HT1080 (cell line): ENCODE results near the gene ATIC. TPM values are rescaled to one million over a fixed set of nuclear protein-coding genes. Genes with fewer than 3 reads are reported as not detected.
"Not testable (repeated sequence)": the region's sequence is repeated elsewhere in the genome, so short reads cannot be mapped to it uniquely, and the experiment has no call there.

Experiments
- DNase-seq: peaks from one replicate; pipeline ENCODE4 v3.0.0-alpha.2; 2015; ENCODE audit warnings: low read depth
- total RNA-seq: library from RNA; depleted of rRNA; stranded (reverse); fragments of >200 nt; shearing (Covaris generic); gene quantifications from 2 replicates; pipeline ENCODE4 v1.2.3, GENCODE V29; 2014

The ATIC gene
- total RNA-seq, 1 experiment from 2014 or later = 28.9 TPM

DNA sequence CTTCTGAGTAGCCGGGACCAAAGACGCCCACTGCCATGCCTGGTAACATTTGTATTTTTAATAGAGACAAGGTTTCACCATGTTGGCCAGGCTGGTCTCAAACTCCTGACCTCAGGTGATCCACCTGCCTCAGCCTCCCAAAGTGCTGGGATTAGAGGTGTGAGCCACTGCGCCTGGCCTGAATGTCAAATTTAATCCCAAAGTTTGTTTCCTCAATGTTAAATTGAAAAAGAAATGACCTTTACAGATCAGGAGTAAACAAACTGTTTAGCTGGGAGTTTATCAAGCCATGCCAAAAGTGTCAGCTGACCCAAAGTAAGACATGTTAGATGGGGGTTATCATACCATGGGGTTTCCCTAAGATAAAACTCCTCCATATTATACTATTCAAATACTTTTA lies 48.2 kb downstream of the ATIC start:
- not testable (repeated sequence) for DNase-seq

DNA sequence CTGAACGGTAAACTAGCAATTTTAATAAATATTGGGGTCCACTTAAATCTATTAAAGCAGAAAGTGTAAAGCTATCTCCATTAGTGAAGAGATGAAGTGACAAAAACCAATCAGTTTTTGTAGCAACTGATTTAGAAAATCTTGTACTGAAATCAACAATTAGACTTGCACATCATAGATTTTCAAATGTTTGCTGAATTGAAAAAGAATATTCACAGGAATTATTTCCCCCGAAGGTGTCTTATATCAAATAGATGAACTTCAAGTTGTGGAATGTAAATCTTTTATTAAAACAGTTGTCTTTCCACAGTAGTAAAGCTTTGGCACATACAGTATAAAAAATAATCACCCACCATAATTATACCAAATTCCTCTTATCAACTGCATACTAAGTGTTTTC lies 48.7 kb downstream of the ATIC start:
- DNase-seq = no peak

DNA sequence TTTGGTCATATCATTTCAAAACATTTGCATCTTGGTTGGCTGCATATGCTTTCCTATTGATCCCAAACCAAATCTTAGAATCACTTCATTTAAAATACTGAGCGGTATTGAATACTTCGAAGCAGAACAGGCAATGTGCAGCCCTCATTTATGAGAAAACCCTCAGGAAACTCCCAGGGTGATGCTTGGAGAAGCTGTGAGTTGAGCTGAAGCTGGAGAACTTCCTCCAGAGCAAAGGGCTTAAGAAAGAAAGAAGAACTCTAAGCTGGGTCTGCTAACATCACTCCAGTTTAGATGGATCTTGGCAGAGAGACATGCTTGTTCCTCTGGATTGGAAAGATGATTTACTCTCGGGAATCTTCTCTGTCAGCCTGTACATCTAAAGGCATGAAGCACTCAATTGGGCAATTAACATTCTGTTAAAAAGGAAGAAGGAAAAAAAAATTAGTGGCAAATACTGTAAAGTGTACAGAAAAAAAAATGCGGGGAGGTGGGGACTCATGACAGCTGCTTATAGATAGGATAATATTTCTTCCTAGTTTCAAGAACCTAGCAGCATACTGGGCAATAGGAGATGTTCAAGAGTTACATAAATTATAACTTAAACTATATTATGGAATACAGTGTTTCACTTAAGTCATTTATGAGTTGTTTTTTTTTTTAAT lies 49.5 kb downstream of the ATIC start:
- no peak for DNase-seq

DNA sequence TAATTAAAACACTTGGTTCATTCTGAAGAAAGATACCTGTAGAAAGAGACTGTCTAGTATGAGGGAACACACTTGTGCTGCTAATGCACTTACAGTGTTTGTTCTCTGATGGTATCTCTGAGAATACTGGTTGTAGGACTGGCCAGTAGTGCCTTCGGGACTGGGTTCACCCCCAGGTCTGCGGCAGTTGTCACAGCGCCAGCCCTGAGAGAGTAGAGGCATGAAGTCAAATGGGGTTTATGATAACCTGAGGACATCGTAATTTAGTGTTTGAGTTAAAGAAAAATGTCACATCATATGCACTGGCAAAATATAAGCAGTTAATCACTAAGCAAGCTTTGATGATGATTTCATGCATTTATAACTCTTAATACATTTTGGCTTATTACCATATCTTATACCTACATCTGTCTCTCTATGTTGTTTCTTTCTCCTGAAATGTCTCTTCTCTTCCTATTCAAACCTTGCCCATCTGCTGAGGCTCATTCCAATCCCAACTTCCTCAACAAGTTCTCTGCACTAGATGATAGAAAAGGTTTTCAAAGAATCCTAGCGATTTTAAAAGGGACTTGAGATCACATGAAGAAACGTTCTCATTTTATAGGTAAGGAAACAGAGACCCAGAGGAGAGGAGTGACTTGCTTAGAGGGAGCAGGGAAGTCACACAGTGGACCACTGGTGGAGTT lies 50.2 kb downstream of the ATIC start:
- no peak for DNase-seq

DNA sequence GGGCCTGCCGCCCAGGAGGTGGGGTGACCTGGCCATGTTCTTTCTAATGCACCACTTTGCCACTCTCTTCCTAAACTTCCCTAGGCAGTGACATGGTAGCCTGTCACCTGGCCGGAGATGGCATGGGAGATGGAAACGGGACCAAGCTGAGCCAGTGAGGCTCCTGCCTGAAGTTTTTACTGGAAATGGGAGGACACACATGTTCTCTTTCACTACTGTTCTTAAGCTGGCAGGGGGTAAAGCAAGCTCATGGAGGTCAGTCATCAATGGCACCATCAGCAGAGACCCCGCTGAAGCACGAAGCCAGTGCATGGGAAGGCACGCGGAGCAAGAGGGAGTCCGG lies 50.7 kb downstream of the ATIC start:
- DNase-seq = no peak

DNA sequence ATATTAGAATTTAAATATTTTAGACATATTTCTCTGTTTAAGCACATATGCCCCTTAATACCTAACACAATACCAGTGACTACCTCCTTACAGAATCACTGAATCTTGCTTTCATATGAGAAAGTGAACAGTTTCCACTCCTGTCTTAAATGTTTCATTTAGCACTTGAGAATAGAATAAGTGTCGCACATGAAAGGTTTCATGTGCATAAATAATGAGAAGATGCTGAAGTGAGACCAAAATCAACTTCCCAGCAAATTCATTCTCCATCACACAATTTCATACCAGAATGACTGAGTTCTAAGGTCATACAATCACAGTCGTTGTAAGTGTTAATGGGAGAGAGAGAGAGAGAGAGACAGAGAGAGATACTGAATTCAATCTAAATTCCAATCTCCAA lies 51.2 kb downstream of the ATIC start:
- DNase-seq = no peak

DNA sequence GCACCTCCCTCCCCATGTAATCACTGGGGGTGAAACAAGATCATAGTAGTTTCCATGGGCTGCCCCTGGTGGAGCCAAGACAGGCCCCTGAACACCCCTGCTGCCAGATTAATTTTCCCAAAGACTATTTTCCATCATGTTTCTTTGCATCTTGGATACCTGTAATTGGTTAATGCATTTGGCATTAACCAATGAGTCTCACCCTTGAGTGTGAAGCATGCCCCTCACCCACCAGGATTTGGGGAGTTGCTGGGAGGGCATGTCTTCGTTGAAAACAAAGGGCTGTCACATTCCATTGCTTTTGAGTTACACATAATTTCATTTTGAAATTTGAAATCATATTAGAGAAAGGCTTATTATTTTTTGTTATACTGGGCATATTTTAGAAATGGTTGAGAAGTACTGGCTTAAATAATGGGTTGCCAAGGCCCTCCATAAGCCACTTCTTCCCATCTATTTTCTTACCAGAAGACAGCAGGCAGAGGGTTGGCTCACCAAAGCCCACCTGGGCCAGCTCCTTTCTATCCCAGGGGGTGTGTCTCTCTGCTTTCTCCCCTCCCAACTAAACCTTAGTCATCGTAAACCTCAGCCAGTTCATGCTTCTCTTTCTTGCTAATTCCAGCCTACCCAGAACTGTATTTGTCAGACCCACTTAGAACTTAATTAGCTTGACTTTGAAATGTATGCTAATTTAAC lies 51.8 kb downstream of the ATIC start:
- DNase-seq = no peak

DNA sequence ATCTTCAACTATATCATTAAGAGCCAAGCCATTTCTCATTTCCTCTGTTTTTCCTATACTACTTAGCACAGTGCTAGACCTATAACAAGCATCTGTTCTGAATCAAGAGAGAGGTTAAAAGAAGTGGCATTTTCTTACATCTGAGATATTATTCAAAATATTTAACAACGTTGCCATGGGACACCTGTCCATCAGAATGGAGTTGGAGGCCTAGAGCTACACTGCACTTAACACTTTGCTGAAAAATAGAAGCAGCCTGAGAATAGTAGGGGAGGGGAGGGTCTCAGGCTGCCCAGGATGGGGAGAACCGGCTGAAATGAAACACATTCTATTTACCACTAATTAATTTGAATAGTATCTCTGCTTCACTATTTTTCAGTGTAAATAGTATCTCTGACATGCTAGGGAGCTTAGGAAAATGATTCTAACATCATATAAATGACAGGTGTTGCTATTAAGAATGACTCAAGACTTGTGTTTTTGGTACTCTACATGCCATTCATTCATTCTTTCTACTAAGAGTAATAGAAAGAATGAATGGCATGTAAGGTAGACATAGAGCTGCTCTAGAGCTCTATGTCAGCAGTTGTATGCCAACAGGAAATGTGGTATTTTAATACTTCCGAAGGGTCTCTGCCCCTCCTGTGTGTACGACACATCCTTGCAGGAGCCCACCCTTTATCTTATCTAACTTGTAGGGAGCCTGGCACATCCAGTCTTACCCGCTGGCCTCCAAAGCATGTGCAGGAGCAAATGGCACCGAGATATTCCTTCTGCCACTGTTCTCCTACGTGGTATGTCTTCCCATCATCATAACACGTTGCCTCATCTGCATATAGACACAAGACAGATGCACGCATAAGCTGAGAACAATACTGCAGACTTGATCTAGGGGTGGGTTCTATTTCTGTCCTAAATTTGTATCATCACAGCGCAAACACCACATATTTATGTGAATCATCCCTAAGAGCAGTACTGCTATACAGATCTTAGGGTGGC lies 52.6 kb downstream of the ATIC start:
- DNase-seq = no peak

DNA sequence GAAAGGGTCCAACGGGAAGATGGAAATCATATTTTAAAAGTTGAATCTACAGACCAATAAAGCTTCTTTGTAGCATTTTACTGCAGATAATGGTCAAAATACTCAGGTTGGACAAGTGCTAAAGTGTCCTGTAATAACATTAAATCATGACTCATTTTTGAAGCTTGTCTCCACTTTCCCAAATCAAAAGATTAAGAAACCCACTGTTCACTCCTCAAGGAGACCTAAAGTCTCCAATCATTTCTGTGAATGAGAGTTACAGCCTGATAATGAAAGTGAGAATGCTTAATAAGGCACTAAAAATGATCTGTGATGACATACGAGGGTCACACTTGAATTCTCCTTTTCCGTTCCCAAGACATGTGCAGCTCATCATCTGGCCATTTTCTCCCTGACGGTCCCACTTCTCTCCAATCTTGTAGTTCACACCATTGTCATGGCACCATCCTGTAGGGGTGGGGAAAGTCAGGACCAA lies 53.4 kb downstream of the ATIC start:
- no peak for DNase-seq

DNA sequence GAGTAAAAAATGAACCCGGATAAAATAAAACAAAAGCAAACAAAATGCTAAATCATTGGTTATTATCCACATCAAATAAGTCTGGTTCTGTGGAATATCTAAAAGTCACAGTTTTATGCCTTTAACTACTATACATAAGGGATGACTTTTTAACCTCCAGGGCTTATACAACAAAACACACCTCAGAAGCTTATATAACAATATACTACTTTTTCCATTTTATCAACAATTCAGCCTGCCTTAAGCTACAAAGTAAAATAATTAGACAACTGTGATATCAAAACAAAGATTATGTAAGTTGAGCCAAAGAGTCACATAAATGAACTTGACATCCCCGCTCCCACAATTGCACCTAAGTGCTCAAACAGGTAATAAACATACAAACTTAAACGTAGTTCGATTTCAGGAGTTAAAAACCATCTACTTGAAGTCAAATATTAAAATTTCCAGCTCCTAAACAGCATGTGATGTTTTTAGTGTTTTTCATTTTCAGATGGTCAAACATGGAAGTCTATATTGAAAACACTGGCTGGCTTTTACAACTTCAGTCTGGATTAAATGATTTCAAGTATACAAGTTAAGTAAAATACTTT lies 54.7 kb downstream of the ATIC start:
- no peak for DNase-seq

DNA sequence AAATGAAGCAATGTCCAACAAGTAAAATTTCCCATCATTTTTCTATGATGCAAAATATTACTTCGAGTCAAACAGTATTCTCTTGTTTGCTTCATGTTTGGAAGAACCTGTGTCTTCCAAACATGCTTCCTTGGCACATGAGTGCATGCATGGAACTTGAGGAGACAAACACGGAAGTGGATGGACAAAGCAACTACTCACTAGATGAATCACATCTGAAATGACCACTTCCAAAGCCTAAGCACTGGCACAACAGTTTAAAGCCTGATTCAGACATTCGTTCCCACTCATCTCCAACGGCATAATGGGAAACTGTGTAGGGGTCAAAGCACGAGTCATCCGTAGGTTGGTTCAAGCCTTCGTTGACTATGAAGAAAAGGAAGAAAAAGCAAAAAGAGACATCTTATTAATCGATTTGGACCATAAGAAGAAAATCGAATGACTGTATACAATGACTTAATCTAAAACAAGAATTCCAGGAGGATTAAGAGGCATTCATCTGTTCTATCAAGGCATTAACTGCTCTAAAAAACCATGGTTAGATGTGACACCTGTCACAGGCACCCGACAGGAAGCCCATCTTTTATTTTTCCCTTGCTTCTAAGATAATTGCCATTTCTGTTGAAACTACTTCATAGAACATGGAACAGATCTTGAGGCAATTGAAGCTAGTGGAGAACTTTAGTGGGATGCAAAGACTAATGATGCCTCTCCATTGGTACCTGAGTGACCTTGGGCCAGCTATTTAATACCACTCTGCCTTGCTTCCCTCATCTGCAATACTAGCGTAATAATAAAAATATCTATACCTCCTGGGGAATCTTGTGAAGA lies 56.0 kb downstream of the ATIC start:
- peak; percentile 86 for DNase-seq

DNA sequence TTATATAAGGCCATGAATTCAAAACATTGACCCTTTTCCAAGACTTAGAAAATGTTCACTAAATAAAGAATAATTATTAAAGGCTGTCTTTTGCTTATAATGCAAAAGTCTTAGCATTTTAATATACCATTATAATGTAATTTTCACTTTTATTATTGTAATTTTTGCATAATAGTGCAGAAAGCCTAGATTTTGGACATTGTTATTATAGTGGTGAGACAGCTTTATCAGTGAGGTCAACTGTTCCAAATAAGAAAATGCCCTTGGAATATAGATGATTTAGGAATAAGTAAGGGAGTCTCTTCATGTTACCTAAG lies 56.6 kb downstream of the ATIC start:
- DNase-seq = no peak

DNA sequence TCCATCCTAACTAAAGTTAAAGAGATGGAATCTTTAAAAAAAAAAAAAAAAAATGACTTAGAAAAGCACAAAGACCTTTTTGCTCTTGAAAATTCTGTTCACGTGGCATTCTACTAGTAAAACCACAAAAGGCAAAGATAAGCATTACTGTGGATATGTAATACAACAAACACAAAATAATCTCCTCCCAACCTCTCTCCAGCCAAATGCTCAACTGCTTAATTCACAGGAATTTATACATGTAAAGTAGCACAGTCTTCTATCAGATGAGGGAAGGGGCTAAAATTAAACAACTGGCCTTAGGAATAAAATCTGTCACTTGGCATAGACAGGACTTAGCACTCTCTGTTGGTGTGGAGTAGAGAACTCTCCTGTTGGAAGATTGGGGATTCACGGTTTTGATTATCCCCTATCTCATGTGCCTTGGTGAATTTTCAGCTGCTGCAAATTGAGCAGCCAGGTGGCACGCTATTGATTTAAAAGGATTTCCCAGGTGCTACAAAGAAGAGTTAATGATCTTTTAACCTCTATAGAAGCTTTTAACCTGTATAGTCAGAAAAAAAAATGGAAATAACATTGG lies 57.4 kb downstream of the ATIC start:
- no peak for DNase-seq

DNA sequence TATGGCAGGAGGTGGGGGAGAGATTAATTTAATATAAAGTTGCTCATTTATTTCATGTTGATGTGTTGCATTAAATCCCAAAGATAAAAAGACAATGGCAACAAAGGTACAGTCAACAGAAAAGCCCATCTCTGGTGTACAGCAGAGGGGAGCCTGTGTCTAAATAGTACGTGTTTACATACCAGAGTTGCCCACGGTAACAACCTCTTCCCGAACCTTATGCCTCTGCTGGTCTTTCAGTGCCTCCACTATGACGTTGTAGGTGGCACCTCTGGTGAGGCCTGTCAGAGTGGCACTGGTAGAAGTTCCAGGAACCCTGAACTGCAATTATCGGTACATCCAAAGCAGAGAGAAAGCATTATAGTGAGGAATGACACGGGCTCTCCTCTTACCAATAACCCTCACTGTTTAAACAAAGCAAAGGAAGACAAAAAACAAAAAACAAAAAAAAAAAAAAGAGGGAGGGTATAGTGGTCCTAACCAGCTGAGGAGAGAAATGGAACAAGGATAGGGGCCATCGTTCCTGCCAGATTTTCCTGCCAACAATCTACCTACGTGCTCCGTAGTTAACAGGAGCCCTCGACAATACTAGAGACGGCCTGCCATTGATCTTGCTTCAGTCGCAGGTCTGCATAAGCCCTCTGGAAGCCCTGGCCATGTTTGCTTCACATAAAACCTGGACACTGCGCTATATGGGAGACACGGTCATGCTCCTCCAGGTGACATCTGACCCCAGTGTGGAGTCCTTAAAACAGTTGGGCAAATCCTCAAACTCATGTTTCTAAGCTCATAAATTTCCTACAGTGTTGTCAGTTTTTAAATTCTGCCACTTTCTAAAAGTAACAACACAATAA lies 58.5 kb downstream of the ATIC start:
- DNase-seq = no peak

DNA sequence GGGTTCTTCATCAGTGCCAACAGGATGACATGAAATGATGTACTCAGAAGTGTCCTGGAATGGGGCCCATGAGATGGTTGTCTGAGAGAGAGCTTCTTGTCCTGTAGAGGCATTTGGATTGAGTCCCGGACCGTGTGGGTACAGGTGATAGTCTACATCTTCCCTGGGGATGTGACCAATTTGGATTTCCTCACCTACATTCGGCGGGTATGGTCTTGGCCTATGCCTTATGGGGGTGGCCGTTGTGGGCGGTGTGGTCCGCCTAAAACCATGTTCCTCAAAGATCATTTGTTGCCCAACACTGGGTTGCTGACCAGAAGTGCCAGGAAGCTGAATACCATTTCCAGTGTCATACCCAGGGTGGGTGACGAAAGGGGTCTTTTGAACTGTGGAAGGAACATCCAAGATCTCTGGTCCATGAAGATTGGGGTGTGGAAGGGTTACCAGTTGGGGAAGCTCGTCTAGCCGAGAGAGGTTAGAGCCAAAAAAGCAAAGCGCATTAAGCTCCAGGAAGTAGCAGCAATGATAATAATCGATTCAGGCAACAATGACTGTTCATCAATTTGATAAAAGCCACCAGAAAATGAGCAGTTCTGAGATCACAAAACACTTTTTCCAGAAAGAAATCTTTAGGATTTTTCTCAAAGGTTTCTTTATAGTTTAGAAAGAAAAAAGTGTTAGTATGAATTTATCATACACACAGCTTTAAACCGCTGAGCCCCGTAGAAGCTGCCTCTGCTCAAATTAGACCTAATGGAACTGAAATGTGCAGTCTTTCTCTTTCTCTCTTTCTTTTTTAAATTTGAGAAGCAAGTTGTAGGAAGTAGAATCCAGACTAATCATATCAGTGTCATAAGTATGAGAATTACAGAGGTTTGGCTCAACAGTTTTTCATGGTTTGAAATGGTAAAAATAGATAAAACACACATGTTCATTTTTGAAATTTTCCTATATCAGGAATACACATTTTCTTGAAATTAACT lies 60.3 kb downstream of the ATIC start:
- DNase-seq = no peak

DNA sequence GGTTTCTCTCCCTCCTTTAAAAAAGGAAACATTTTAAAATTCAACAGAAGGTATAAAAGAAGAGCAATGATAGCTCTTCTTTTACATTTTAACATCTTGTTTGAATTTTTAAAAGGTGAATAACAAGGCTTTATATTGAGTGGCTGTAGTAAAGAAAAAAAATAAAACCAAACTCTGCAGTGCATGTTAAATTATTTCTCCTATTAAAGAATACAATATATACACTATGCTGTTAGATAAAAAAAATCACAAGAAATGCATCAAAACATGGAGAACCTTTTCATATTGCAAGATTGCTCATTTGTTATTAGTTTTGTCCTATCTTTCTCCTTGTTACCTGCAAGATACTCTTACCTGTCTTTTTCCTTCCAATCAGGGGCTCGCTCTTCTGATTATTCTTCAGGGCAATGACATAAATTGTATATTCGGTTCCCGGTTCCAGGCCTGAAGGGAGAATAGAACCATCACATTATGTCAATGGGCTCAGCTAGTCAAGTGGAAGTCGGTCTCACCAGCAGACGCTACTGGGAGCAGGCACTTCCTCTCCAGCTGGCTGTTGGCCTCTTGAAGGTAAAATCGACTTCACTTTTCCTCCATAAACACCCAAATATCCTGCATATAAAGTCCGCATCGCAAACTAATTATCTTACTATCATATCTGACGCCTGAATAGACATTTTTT lies 61.2 kb downstream of the ATIC start:
- DNase-seq = no peak

DNA sequence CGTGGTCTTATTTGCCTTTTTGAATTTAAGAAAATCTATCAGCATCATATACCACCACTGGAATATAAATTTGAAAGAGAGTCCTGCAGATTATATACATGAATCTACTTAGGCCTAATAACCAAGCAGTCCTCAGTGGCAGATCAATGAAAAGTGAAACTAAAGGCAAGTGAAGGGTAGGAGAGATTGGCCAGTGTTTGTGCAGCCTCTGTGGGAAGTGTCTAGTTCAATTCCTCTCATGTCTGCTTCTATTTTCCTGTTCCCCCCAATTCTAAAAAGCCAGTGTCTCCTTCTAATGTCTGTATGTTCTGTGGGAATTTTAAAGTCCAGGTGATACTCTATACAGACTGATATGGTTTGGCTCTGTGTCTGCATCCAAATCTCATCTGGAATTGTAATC lies 62.1 kb downstream of the ATIC start:
- no peak for DNase-seq
